C4-2B (cell line): Measurements from ENCODE around the gene ADGRA1.

Experiments
- CTCF ChIP-seq: fragments of 450-650 bp; conservative IDR thresholded peaks from 2 replicates; pipeline ENCODE4 v1.5.1; 2017; ENCODE audit warnings: mild to moderate bottlenecking
- ZFX ChIP-seq: fragments of 450-650 bp; IDR thresholded peaks from 2 replicates; pipeline ENCODE4 v1.6.1; 2017

GRCh38 chr10:133179128-133179520, 91.4 kb downstream of the ADGRA1 start:
- TF ChIP-seq CTCF (no peak), ZFX (no peak)
